AG10803 (cell line): Measurements from ENCODE around the gene TANK.

ENCODE experiments used
- DNase-seq: peaks from one replicate; pipeline ENCODE4 v3.0.0; 2010; ENCODE audit warnings: low read depth
- H3K4me3 ChIP-seq: 2 replicates; pipeline ENCODE4 v1.5.1; 2011; ENCODE audit warnings: mild to moderate bottlenecking, low read length, control low read depth
- CTCF ChIP-seq: conservative IDR thresholded peaks from 2 replicates; pipeline ENCODE4 v1.5.1; 2011; ENCODE audit warnings: mild to moderate bottlenecking, low read length, control low read depth, inconsistent platforms

The TANK gene

DNA sequence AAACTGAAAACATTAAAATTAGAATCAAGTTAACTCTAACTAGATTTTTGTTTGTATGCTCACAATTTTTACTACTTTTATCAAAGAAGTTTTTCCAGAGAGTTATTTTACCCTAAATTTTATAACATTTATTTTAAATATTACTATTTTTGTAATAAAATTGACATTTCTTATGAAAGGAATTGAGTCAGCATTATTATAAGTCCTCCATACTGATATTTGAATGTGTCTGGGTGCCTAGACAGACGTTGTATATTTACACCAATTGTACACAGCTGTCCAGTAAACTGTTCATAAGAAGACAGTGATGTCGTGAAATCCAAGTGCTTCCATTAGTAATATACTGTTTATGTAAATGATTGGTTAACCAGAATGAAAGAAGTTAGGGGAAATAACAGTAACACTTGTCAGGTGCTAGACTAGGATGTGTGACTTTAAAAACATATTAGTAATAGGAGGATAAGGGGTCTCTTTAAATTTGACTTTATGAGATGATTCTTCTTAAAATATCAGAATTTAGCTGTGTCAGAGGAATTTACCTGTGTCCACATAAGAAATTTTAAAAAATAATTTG, 73.7 kb downstream of the TANK start:
- H3K4me3 ChIP-seq, result no peak overlapping the region
- DNase-seq, result no peak
- TF ChIP-seq CTCF, result no peak

GRCh38 chr2:161234627-161235026, 74.4 kb downstream of the TANK start:
- no peak for DNase-seq
- TF ChIP-seq CTCF, result no peak
- no peak overlapping the region for H3K4me3 ChIP-seq

DNA sequence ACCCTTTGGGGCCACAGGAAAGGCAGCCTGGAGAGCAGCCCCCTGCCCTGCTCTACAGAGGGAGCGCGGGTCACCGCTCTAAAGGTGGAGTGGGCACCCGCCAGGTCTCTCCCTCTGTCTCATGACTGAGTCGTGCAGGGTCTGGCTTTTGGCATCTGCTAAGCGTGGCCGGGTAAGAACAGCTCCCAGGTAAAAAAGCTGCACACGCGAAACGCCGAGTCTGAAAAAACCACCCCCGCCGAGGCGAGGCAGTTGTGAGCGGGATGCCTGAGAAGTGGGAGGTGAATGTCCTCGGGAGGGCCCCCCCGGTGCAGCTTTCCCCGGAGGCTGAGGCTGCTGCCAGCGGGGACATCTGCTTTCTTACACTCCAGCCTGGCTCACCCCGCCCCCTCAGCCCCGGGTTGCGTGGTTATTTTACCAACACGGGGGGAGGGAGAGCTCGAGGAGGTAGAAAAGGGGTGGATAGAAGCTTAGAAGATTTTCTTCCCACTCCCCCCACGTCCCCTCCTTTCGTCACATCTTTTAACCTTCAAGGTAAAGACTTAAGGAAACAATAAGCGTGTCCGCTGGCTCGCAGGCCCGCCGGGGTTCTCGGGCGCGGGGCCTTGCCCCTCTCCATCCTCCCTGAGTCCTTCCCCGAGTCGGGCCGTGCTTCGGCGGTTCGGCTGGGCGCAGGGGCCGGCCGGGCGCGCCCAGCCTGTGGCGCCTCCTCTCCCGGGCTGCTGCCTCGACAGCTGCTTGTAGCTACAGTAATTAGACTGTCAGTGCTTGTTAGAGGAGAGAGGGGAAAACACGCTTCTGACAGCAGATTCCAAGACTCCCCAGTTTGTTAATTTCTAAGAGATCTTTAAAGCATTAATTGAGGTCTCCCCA, 77.4 kb downstream of the TANK start:
- DNase-seq, result peak; percentile 60
- no peak for TF ChIP-seq CTCF
- peak overlapping the region; percentile 70 for H3K4me3 ChIP-seq

GRCh38 chr2:161238265-161238559, 78.0 kb downstream of the TANK start:
- H3K4me3 ChIP-seq, result peak overlapping the region; percentile 70
- DNase-seq, result no peak
- TF ChIP-seq CTCF, result no peak

DNA sequence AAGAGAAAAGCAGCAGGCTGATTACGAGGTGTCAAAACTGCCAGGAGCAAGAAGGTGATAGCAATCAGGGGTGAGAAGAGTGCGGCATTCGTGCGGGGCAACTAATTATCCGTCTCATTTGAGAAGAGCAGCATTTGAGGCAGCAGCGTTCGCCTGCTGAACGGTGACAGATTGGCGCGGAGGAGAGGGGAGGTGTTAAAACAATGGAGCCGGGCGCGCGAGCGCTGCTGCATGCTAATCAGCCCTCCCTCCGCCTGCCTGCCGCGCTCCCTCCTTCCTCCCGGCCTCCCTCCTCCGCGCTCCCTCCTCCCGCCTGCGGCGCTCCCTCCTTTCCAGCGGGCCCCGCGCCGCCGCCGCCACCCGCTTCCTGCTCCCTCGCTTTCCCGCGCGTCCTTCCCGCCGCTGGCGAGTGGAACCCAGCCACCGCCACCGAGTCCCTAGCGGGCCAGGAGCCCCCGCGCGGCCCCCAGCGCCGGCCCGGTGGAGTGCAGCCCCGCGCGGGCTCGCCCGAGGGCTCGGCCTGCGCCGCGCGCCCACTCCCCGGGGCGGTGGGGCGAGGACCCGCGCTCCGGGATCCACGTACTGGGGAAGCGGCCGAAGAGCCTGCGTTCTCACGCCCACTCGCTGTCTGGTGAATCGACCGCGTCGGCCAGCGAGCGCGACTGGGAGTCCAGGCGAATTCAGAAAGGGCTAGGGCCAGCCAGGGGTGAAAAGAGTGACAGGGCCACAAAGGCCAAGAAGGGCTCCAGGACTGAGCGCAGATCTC, 78.5 kb downstream of the TANK start:
- no peak for TF ChIP-seq CTCF
- DNase-seq, result peak; percentile 45
- H3K4me3 ChIP-seq, result peak overlapping the region; percentile 70

GRCh38 chr2:161239326-161240109, 79.3 kb downstream of the TANK start:
- TF ChIP-seq CTCF, result no peak
- H3K4me3 ChIP-seq, result no peak overlapping the region; the same call in 1 of the 2 replicates
- DNase-seq, result no peak
